CD14-positive monocyte (primary cell): Measurements from ENCODE around the gene PDE8B. TPM values are rescaled to one million over a fixed set of nuclear protein-coding genes. Genes with fewer than 3 reads are reported as not detected.

ENCODE experiments used
- DNase-seq, 3 donors: peaks; one replicate each; pipeline ENCODE4 v3.0.0-alpha.2; 2011 to 2022
- H2AFZ ChIP-seq: 2 replicates; pipeline ENCODE4 v1.6.0; 2012; ENCODE audit warnings: mild to moderate bottlenecking, low read depth, low read length, inconsistent platforms; ENCODE audit not compliant: insufficient read depth, poor library complexity, severe bottlenecking
- H3K27ac ChIP-seq, 2 donors: 1 replicate in 1 of 2; 2 replicates in 1 of 2; pipeline ENCODE4 v1.5.1; 2012 to 2013; ENCODE audit warnings: low read length in 2 of 2, control low read depth in 1 of 2, inconsistent platforms in 1 of 2, low read depth in 1 of 2, mild to moderate bottlenecking in 1 of 2
- H3K27me3 ChIP-seq, 2 donors: one replicate each; pipeline versions ENCODE4 v1.6.0 to v1.6.1; 2011 to 2013; ENCODE audit warnings: low read length in 2 of 2; ENCODE audit not compliant: control insufficient read depth in 2 of 2, insufficient read depth in 2 of 2
- H3K36me3 ChIP-seq, 2 donors: replicated peaks in 1 of 2; 1 replicate in 1 of 2; 2 replicates in 1 of 2; pipeline versions ENCODE4 v1.5.1 to v1.6.1; 2012 to 2013; ENCODE audit warnings: low read length in 2 of 2, control low read depth in 1 of 2, inconsistent platforms in 1 of 2, mild to moderate bottlenecking in 1 of 2; ENCODE audit not compliant: insufficient read depth in 2 of 2, control insufficient read depth in 1 of 2
- H3K4me1 ChIP-seq, 2 donors: 1 replicate in 1 of 2; 2 replicates in 1 of 2; pipeline versions ENCODE4 v1.5.1 to v1.6.1; 2012 to 2013; ENCODE audit warnings: low read length in 2 of 2, control low read depth in 1 of 2, inconsistent platforms in 1 of 2, mild to moderate bottlenecking in 1 of 2, moderate library complexity in 1 of 2; ENCODE audit not compliant: insufficient read depth in 2 of 2, control insufficient read depth in 1 of 2
- H3K4me2 ChIP-seq: replicated peaks from 2 replicates; pipeline ENCODE3; 2012; ENCODE audit warnings: low read length, moderate library complexity, mild to moderate bottlenecking; ENCODE audit not compliant: poor library complexity, severe bottlenecking; ENCODE audit errors: extremely low read depth
- H3K4me3 ChIP-seq, 3 experiments: fragments of 200-600 bp in 1 of 3; sonication (generic) in 1 of 3; replicated peaks in 1 of 3; 1 replicate in 2 of 3; 2 replicates in 1 of 3; pipeline ENCODE4 v1.5.1; 2011 to 2013; ENCODE audit warnings: low read length in 3 of 3, mild to moderate bottlenecking in 3 of 3, control low read depth in 2 of 3, low read depth in 2 of 3, inconsistent platforms in 1 of 3, moderate library complexity in 1 of 3
- H3K79me2 ChIP-seq: 2 replicates; pipeline ENCODE4 v1.6.0; 2012; ENCODE audit warnings: mild to moderate bottlenecking, control low read depth, inconsistent platforms, low read length, moderate library complexity; ENCODE audit not compliant: insufficient read depth
- H3K9ac ChIP-seq: 2 replicates; pipeline ENCODE4 v1.6.0; 2017; ENCODE audit warnings: low read length, mild to moderate bottlenecking; ENCODE audit not compliant: insufficient read depth, poor library complexity, severe bottlenecking
- H3K9me3 ChIP-seq, 2 donors: replicated peaks in 1 of 2; 1 replicate in 1 of 2; 2 replicates in 1 of 2; pipeline versions ENCODE4 v1.5.1 to v1.6.1; 2012 to 2013; ENCODE audit warnings: low read length in 2 of 2, control low read depth in 1 of 2; ENCODE audit not compliant: control insufficient read depth in 1 of 2, insufficient read depth in 1 of 2
- H4K20me1 ChIP-seq: 2 replicates; pipeline ENCODE4 v1.6.0; 2012; ENCODE audit warnings: mild to moderate bottlenecking, low read length, control low read depth, moderate library complexity; ENCODE audit not compliant: insufficient read depth
- H3K27ac Mint-ChIP-seq, 7 donors: one replicate each; pipeline ENCODE4 v1.8.0; 2020; ENCODE audit warnings: mild to moderate bottlenecking in 7 of 7, mixed read lengths in 7 of 7, moderate library complexity in 6 of 7, inconsistent platforms in 2 of 7
- H3K27me3 Mint-ChIP-seq, 3 donors: one replicate each; pipeline ENCODE4 v1.8.0; 2021 to 2022; ENCODE audit warnings: low read depth in 3 of 3, mild to moderate bottlenecking in 3 of 3, mixed read lengths in 3 of 3, moderate library complexity in 3 of 3, inconsistent platforms in 1 of 3
- H3K36me3 Mint-ChIP-seq, 2 donors: one replicate each; pipeline ENCODE4 v1.8.0; 2020; ENCODE audit warnings: mixed read lengths in 2 of 2, inconsistent platforms in 1 of 2, mild to moderate bottlenecking in 1 of 2
- H3K4me1 Mint-ChIP-seq: one replicate; pipeline ENCODE4 v1.8.0; 2020; ENCODE audit warnings: mild to moderate bottlenecking, mixed read lengths
- H3K4me3 Mint-ChIP-seq, 2 donors: one replicate each; pipeline ENCODE4 v1.8.0; 2020; ENCODE audit warnings: mild to moderate bottlenecking in 2 of 2, mixed read lengths in 2 of 2, moderate library complexity in 1 of 2
- H3K9me3 Mint-ChIP-seq, 7 donors: one replicate each; pipeline ENCODE4 v1.8.0; 2020 to 2022; ENCODE audit warnings: mixed read lengths in 7 of 7, mild to moderate bottlenecking in 6 of 7, moderate library complexity in 6 of 7, inconsistent platforms in 2 of 7
- WGBS: methylation state at CpG from one replicate; pipeline ENCODE4 v1.1.5; 2013; ENCODE audit warnings: missing lambda C conversion rate; ENCODE audit not compliant: insufficient coverage; 5-methylcytosine and 5-hydroxymethylcytosine counted together
- intact Hi-C, 2 donors: fragments of 100-400 bp; cut with micrococcal nuclease; formaldehyde crosslinking; loops; one replicate each; pipeline versions ENCODE4 v1.15.0 to v1.15.1; 2023
- polyA plus RNA-seq, 3 donors: library from polyadenylated mRNA; depleted of rRNA in 1 of 3; unstranded in 2 of 3; stranded (reverse) in 1 of 3; fragments of 300-500 nt in 2 of 3; fragments of >200 nt in 1 of 3; fragmentation: Illumina TruSeq in 2 of 3; gene quantifications; 1 replicate in 2 of 3; 2 replicates in 1 of 3; pipeline ENCODE4 v1.2.3, GENCODE V29; 2012 to 2021
- TF ChIP-seq, protein P1 (sequence below): fragments of 200-600 bp; IDR thresholded peaks from one replicate; pipeline ENCODE4 v1.8.0; 2022; ENCODE audit warnings: antibody characterized with exemption, mild to moderate bottlenecking

The PDE8B gene
- polyA plus RNA-seq, 3 donors, result 0.11 to 0.61 (median 0.29) TPM

- H3K36me3 Mint-ChIP-seq, result no peaks in the 10 kb centered on the region
- peak overlapping the region in 1 of 7 donors; percentile 46 for H3K27ac Mint-ChIP-seq
- TF ChIP-seq, protein P1, sequence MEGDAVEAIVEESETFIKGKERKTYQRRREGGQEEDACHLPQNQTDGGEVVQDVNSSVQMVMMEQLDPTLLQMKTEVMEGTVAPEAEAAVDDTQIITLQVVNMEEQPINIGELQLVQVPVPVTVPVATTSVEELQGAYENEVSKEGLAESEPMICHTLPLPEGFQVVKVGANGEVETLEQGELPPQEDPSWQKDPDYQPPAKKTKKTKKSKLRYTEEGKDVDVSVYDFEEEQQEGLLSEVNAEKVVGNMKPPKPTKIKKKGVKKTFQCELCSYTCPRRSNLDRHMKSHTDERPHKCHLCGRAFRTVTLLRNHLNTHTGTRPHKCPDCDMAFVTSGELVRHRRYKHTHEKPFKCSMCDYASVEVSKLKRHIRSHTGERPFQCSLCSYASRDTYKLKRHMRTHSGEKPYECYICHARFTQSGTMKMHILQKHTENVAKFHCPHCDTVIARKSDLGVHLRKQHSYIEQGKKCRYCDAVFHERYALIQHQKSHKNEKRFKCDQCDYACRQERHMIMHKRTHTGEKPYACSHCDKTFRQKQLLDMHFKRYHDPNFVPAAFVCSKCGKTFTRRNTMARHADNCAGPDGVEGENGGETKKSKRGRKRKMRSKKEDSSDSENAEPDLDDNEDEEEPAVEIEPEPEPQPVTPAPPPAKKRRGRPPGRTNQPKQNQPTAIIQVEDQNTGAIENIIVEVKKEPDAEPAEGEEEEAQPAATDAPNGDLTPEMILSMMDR, result no peak
- no peaks in the 10 kb centered on the region for H3K9me3 ChIP-seq
- H3K79me2 ChIP-seq, result no peaks in the 10 kb centered on the region
- H3K4me1 Mint-ChIP-seq, result peaks cover 9% of the 10 kb centered on the region
- no peak overlapping the region for H3K4me3 Mint-ChIP-seq
- no peak overlapping the region for H3K9ac ChIP-seq
- H3K4me2 ChIP-seq, result no peak overlapping the region
- no peak overlapping the region for H3K4me3 ChIP-seq
- H3K9me3 Mint-ChIP-seq, result peaks cover 0 to 2% (median 0%) of the 10 kb centered on the region in 7 donors
- no peak overlapping the region for H3K27ac ChIP-seq
- no peaks in the 10 kb centered on the region for H4K20me1 ChIP-seq
- intact Hi-C loops, result no loop called here
- H3K36me3 ChIP-seq, result no peaks in the 10 kb centered on the region
- peaks cover 0 to 5% of the 10 kb centered on the region in 2 donors for H3K4me1 ChIP-seq
- H3K27me3 ChIP-seq, result no peaks in the 10 kb centered on the region
- no peak for DNase-seq
- no peak overlapping the region for H2AFZ ChIP-seq
- H3K27me3 Mint-ChIP-seq, result peaks cover 2 to 4% (median 2%) of the 10 kb centered on the region in 3 donors
Measured at GRCh38 chr5:77360381-77360780, 149.9 kb downstream of the PDE8B start.

GRCh38 chr5:77360973-77361372 lies 150.5 kb downstream of the PDE8B start:
- intact Hi-C loops, result no loop called here
- no peaks in the 10 kb centered on the region for H3K36me3 ChIP-seq
- Mint-ChIP-seq H3K4me3 (no peak overlapping the region), H3K4me1 (peaks cover 9% of the 10 kb centered on the region), H3K36me3 (no peaks in the 10 kb centered on the region), H3K27ac (no peak overlapping the region), H3K27me3 (peaks cover 0 to 4% (median 2%) of the 10 kb centered on the region in 3 donors), H3K9me3 (peaks cover 0 to 2% (median 0%) of the 10 kb centered on the region in 7 donors)
- H3K27me3 ChIP-seq, result no peaks in the 10 kb centered on the region
- H3K4me3 ChIP-seq, result no peak overlapping the region
- H2AFZ ChIP-seq, result no peak overlapping the region
- H3K4me1 ChIP-seq, result peaks cover 0 to 5% of the 10 kb centered on the region in 2 donors
- H4K20me1 ChIP-seq, result no peaks in the 10 kb centered on the region
- no peaks in the 10 kb centered on the region for H3K9me3 ChIP-seq
- H3K4me2 ChIP-seq, result no peak overlapping the region
- H3K27ac ChIP-seq, result no peak overlapping the region
- DNase-seq, result no peak
- no CpG with 5 or more reads among the region's 1 CpG for WGBS
- H3K9ac ChIP-seq, result no peak overlapping the region
- TF ChIP-seq, protein P1, result no peak
- no peaks in the 10 kb centered on the region for H3K79me2 ChIP-seq
